ENCODE results near the gene KDSR.

The KDSR gene

DNA sequence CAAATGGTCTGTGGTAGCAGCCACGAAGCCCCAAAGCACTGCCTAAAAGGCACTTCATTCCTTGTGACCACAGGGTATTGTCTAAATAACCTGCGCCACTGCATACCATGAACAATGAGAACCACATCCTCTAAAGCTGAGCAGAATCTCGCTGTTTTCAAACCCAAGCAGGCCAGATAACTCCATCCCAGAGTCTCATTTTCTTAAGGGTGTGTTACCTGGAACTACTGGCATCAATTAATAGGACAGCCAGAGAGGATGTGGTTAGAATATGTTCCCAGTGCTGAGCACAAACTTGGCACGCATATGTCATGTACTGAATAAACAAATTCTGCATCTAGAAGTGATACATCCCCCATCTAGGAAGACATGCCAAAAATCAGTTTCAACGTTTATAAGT lies 42.3 kb upstream of the KDSR start:
- Histone ChIP-seq H3K27ac (replicated peaks) (no peak overlapping the region), H3K4me3 (replicated peaks; ENCODE audit: insufficient read depth, low read length) (no peak overlapping the region), H3K27me3 (ENCODE audit: insufficient read depth, poor library complexity, severe bottlenecking) (no peaks in the 10 kb centered on the region)
- TF ChIP-seq GABPA (IDR thresholded peaks at IDR 0.05; ENCODE audit: low read depth) (no peak), POLR2AphosphoS5 (IDR thresholded peaks at IDR 0.05; ENCODE audit: low read depth) (no peak), SPI1 (IDR thresholded peaks at IDR 0.05; ENCODE audit: borderline replicate concordance, low read depth) (no peak)
- TF ChIP-seq, protein P1, sequence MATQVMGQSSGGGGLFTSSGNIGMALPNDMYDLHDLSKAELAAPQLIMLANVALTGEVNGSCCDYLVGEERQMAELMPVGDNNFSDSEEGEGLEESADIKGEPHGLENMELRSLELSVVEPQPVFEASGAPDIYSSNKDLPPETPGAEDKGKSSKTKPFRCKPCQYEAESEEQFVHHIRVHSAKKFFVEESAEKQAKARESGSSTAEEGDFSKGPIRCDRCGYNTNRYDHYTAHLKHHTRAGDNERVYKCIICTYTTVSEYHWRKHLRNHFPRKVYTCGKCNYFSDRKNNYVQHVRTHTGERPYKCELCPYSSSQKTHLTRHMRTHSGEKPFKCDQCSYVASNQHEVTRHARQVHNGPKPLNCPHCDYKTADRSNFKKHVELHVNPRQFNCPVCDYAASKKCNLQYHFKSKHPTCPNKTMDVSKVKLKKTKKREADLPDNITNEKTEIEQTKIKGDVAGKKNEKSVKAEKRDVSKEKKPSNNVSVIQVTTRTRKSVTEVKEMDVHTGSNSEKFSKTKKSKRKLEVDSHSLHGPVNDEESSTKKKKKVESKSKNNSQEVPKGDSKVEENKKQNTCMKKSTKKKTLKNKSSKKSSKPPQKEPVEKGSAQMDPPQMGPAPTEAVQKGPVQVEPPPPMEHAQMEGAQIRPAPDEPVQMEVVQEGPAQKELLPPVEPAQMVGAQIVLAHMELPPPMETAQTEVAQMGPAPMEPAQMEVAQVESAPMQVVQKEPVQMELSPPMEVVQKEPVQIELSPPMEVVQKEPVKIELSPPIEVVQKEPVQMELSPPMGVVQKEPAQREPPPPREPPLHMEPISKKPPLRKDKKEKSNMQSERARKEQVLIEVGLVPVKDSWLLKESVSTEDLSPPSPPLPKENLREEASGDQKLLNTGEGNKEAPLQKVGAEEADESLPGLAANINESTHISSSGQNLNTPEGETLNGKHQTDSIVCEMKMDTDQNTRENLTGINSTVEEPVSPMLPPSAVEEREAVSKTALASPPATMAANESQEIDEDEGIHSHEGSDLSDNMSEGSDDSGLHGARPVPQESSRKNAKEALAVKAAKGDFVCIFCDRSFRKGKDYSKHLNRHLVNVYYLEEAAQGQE (IDR thresholded peaks at IDR 0.05; ENCODE audit: insufficient replicate concordance, low read depth): no peak
- TF ChIP-seq, protein P2, sequence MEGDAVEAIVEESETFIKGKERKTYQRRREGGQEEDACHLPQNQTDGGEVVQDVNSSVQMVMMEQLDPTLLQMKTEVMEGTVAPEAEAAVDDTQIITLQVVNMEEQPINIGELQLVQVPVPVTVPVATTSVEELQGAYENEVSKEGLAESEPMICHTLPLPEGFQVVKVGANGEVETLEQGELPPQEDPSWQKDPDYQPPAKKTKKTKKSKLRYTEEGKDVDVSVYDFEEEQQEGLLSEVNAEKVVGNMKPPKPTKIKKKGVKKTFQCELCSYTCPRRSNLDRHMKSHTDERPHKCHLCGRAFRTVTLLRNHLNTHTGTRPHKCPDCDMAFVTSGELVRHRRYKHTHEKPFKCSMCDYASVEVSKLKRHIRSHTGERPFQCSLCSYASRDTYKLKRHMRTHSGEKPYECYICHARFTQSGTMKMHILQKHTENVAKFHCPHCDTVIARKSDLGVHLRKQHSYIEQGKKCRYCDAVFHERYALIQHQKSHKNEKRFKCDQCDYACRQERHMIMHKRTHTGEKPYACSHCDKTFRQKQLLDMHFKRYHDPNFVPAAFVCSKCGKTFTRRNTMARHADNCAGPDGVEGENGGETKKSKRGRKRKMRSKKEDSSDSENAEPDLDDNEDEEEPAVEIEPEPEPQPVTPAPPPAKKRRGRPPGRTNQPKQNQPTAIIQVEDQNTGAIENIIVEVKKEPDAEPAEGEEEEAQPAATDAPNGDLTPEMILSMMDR (IDR thresholded peaks at IDR 0.05; ENCODE audit: insufficient read depth, low read length): no peak
- DNase-seq (ENCODE audit: low read depth in 1 of 2, low spot score in 1 of 2): no peak

DNA sequence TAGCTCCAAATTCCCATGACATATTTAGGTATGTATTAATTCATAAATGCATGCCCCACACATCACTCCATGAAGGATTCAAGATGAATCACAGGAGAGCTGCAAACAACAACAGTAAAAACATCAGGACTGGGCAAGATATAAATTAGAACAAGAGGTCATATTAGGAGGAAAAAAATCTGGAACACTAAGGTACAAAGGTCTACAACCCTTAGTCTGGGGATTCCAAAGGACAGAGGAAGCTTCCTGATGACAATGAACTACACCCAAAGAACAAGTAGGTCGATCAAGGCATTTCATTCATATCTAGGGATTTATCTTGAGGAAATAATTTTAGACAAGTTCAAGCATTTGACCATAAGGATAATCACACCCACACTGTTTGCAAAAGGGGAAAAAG lies 40.7 kb upstream of the KDSR start:
- TF ChIP-seq POLR2AphosphoS5 (IDR thresholded peaks at IDR 0.05; ENCODE audit: low read depth): no peak
- TF ChIP-seq SPI1 (IDR thresholded peaks at IDR 0.05; ENCODE audit: borderline replicate concordance, low read depth): no peak
- TF ChIP-seq, protein P1 (IDR thresholded peaks at IDR 0.05; ENCODE audit: insufficient replicate concordance, low read depth): no peak
- no peak for TF ChIP-seq GABPA (IDR thresholded peaks at IDR 0.05; ENCODE audit: low read depth)
- no peak overlapping the region for H3K27ac ChIP-seq (replicated peaks)
- no peak overlapping the region for H3K4me3 ChIP-seq (replicated peaks; ENCODE audit: insufficient read depth, low read length)
- no peaks in the 10 kb centered on the region for H3K27me3 ChIP-seq (ENCODE audit: insufficient read depth, poor library complexity, severe bottlenecking)
- no peak for DNase-seq (ENCODE audit: low read depth in 1 of 2, low spot score in 1 of 2)

DNA sequence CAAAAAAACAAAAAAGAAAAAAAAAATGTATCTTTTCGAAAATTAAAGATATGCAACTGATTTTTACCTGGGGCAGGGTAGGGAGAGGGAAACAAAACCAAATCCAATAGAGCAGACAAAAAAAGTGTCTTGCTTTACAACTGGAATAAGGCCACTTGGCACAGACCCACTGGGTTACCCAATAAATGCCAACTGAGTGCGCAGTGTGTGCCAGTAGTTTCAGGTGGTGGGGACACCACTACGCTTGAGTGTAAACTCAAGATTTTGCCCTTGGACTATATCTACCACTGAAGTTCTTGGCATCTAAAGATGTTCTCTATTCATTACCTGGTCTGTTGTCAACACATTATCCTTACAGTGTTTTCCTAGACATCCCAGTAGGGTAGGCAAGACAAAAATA lies 39.0 kb upstream of the KDSR start:
- DNase-seq (ENCODE audit: low read depth in 1 of 2, low spot score in 1 of 2): no peak
- Histone ChIP-seq H3K4me3 (replicated peaks; ENCODE audit: insufficient read depth, low read length) (no peak overlapping the region), H3K27me3 (ENCODE audit: insufficient read depth, poor library complexity, severe bottlenecking) (no peaks in the 10 kb centered on the region), H3K27ac (replicated peaks) (no peak overlapping the region)
- TF ChIP-seq, protein P1 (IDR thresholded peaks at IDR 0.05; ENCODE audit: insufficient replicate concordance, low read depth): no peak
- TF ChIP-seq, protein P2 (IDR thresholded peaks at IDR 0.05; ENCODE audit: insufficient read depth, low read length): no peak
- TF ChIP-seq POLR2AphosphoS5 (IDR thresholded peaks at IDR 0.05; ENCODE audit: low read depth) (no peak), SPI1 (IDR thresholded peaks at IDR 0.05; ENCODE audit: borderline replicate concordance, low read depth) (no peak)

All from HL-60 (cell line).